Astrocyte of the cerebellum (primary cell): ENCODE results near the gene NRDC.
A peak's percentile ranks its signal among the peaks of the same experiment; 100 is the strongest.

Experiments used
- DNase-seq: peaks from one replicate; pipeline ENCODE4 v3.0.0-alpha.2; 2011; ENCODE audit warnings: low read depth
- H3K4me3 ChIP-seq: 2 replicates; pipeline ENCODE4 v1.5.1; 2011; ENCODE audit warnings: mild to moderate bottlenecking, low read depth, low read length, moderate library complexity
- CTCF ChIP-seq: IDR thresholded peaks from 2 replicates; pipeline ENCODE4 v1.5.1; 2012; ENCODE audit warnings: low read length, low read depth, moderate library complexity, mild to moderate bottlenecking; ENCODE audit errors: missing control alignments
- in situ Hi-C: cut with HindIII; loops from 2 replicates; pipeline ENCODE4 v1.10.0; 2017; ENCODE audit warnings: low sequenced_read_pairs

Gene NRDC

GRCh38 chr1:51878616-51879336, at the start of gene NRDC:
Gene NRDC (minus strand): TSS chr1:51878727. CDS start chr1:51878615, 112 bp downstream.
- no peak for TF ChIP-seq CTCF
- DNase-seq, result peak; percentile 100
- peak within 1 kb of the TSS; percentile 85 for H3K4me3 ChIP-seq
- in situ Hi-C loops, result no loop called here

GRCh38 chr1:51927029-51927428, 48.5 kb upstream of the NRDC start:
- in situ Hi-C loops, result loop anchor here (5.0 kb wide), 1 partner anchor 85 kb away; no protein-coding TSS in a partner anchor
- no peak for TF ChIP-seq CTCF
- no peak overlapping the region for H3K4me3 ChIP-seq
- DNase-seq, result no peak

- DNase-seq, result no peak
- in situ Hi-C loops, result loop anchor here (5.0 kb wide), 1 partner anchor 86 kb away; no protein-coding TSS in a partner anchor
These were observed 47.8 kb upstream of the NRDC start for GRCh38 chr1:51926171-51926812.

GRCh38 chr1:51924455-51924854, 45.9 kb upstream of the NRDC start:
- H3K4me3 ChIP-seq, result no peak overlapping the region
- DNase-seq, result no peak
- in situ Hi-C loops, result no loop called here
- TF ChIP-seq CTCF, result no peak

More at GRCh38 chr1:51926171-51926812, 47.8 kb upstream of the NRDC start:
- peak; percentile 33 for TF ChIP-seq CTCF
- no peak overlapping the region for H3K4me3 ChIP-seq

- in situ Hi-C loops, result no loop called here
- no peak for DNase-seq
- TF ChIP-seq CTCF, result no peak
- no peak overlapping the region for H3K4me3 ChIP-seq
These were observed 43.5 kb upstream of the NRDC start for GRCh38 chr1:51922040-51922439.

GRCh38 chr1:51920130-51920529, 41.6 kb upstream of the NRDC start:
- TF ChIP-seq CTCF, result no peak
- no peak overlapping the region for H3K4me3 ChIP-seq
- in situ Hi-C loops, result no loop called here
- no peak for DNase-seq
